Umbilical cord (tissue), 2 donors: Measurements from ENCODE around the gene MED12L. TPM values are rescaled to one million over a fixed set of nuclear protein-coding genes. Genes with fewer than 3 reads are reported as not detected.

ENCODE experiments used
- DNase-seq: peaks from one replicate; pipeline ENCODE4 v3.0.0-alpha.2; 2015; ENCODE audit warnings: low spot score
- total RNA-seq: library from RNA; depleted of rRNA; stranded (reverse); fragments of >200 nt; gene quantifications from one replicate; pipeline ENCODE4 v1.2.3, GENCODE V29; 2014; ENCODE audit warnings: low replicate concordance; ENCODE audit not compliant: insufficient read depth

MED12L gene
- total RNA-seq, 1 donor from 2014 or later, result 2.2 TPM

- DNase-seq, result no peak
These were observed 207.7 kb downstream of the MED12L start for GRCh38 chr3:151293127-151293526.

GRCh38 chr3:151296226-151296625 is 210.8 kb downstream of the MED12L start:
- DNase-seq, result no peak

- no peak for DNase-seq
These were observed 212.0 kb downstream of the MED12L start for GRCh38 chr3:151297429-151297828.

- DNase-seq, result no peak
These were observed 213.5 kb downstream of the MED12L start for GRCh38 chr3:151299006-151299405.

- no peak for DNase-seq
These were observed 215.1 kb downstream of the MED12L start for GRCh38 chr3:151300539-151300938.

GRCh38 chr3:151301787-151302186 is 216.3 kb downstream of the MED12L start:
- DNase-seq, result no peak

GRCh38 chr3:151303751-151304150 is 218.3 kb downstream of the MED12L start:
- no peak for DNase-seq

- peak; percentile 81 for DNase-seq
These were observed 219.8 kb downstream of the MED12L start for GRCh38 chr3:151305060-151305774.

GRCh38 chr3:151305775-151306151 is 220.3 kb downstream of the MED12L start:
- DNase-seq, result no peak

- DNase-seq, result no peak
These were observed 220.8 kb downstream of the MED12L start for GRCh38 chr3:151306168-151306810.

- no peak for DNase-seq
These were observed 221.7 kb downstream of the MED12L start for GRCh38 chr3:151307131-151307530.

GRCh38 chr3:151307583-151308488 is 222.4 kb downstream of the MED12L start:
- DNase-seq, result no peak

- no peak for DNase-seq
These were observed 224.1 kb downstream of the MED12L start for GRCh38 chr3:151309566-151309965.

- DNase-seq, result no peak
These were observed 227.5 kb downstream of the MED12L start for GRCh38 chr3:151312972-151313371.

- no peak for DNase-seq
These were observed 228.7 kb downstream of the MED12L start for GRCh38 chr3:151314137-151314536.

- no peak for DNase-seq
These were observed 229.1 kb downstream of the MED12L start for GRCh38 chr3:151314593-151314992.

- no peak for DNase-seq
These were observed 229.7 kb downstream of the MED12L start for GRCh38 chr3:151315136-151315535.

GRCh38 chr3:151315846-151316245 is 230.4 kb downstream of the MED12L start:
- peak; percentile 52 for DNase-seq

- peak; percentile 73 for DNase-seq
These were observed 231.0 kb downstream of the MED12L start, which contains the start of gene GPR87 for GRCh38 chr3:151316267-151316991. GPR87 (minus strand) TSS chr3:151316820; CDS start chr3:151300100, 16,720 bp downstream.

GRCh38 chr3:151318313-151318712 is 232.8 kb downstream of the MED12L start:
- peak; percentile 53 for DNase-seq

- no peak for DNase-seq
These were observed 233.5 kb downstream of the MED12L start for GRCh38 chr3:151318991-151319390.
